GM18867 (cell line): Measurements from ENCODE around the gene CCDC28A.
"Not testable (repeated sequence)": the region's sequence is repeated elsewhere in the genome, so short reads cannot be mapped to it uniquely, and the experiment has no call there.

ENCODE experiments used
- ATAC-seq: cut with Tn5 transposase; IDR thresholded peaks from one replicate; pipeline ENCODE4 v1.9.1; 2021; ENCODE audit warnings: mild to moderate bottlenecking, moderate library complexity; ENCODE audit not compliant: unreplicated experiment

Gene CCDC28A

DNA sequence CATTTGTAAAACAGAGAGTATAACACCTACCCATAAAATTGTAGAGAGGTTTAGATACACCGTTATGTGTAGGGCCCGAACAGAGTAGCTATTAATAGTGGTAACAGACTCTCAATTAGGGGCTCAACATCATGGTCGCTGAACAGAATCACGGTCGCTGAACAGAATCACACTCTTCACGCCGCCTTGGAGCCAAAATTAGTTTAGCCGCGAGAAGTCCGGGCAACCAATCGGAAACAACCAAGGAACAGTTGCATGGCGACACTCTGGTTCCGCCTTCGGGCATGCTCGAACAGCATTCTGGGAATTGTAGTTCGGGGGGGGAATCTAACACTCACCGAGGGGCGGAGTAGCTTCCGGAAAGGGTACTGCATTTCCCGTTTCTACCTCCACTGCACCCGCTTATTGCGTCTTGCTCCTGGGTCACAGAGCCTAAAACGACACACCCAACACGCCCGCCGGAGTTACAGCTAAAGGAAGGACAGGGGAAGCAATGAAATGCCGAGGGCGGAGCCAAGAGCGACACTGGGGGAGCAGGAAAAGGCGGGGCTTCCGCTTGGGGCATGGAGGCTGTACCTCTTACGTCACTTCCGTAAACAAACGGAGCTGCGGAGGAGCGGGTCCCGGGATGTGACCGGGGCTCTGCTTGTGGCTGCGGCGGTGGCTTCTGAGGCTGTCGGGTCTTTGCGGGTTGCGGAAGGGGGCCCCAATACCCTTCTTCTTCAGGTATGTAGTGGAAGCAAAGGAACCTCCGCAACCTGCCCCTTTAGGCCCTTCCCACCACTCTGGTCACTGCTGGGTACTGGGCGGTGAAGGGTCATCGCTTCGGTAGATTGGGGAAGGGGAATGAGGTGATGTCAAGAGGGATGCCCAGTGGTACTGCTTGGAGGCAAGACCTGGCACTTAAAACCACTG is at the start of gene CCDC28A:
Gene CCDC28A (plus strand): TSS at position 593 of the 915 bp plus-strand sequence. CDS start 2,352 bp downstream, outside the sequence.
- peak; percentile 97 for ATAC-seq

- no peak for ATAC-seq
Observed at GRCh38 chr6:138724015-138724414, 49.6 kb upstream of the CCDC28A start.

GRCh38 chr6:138726066-138726756 is 47.4 kb upstream of the CCDC28A start:
- ATAC-seq = no peak

DNA sequence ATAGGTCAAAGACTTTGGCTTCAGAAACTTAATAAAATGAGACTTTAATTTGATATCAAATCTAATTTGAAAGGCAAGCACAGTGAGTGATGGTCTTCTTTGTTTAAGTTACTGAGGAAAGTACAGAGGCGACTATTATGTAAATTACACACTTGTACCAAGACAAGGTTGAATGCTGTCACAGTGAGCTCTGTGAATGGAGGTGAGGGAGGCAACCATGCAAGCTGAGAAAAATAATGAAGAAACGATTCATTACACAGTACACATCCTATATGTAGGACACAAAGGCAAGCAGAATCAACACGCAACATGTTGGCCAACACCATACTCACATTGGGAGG is 46.8 kb upstream of the CCDC28A start:
- ATAC-seq = no peak

DNA sequence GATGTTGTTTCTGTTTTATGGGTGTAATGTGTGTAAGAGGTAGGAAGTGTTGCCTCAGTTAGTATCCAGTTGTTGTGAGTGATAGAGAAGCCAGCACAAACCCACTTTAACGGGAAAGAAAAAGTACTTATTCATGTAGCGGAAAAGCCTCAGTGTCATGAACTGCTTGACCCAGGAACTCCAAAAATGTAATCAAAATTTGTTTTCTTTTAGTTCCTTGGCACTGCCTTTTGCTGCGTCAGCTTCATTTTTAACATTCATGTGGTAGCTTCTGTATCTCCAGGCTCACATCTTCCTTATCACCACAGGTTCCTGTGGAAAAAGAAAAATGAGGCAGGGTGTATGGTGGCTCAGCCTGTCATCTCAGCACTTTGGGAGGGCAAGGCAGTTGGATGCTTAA is 46.4 kb upstream of the CCDC28A start:
- ATAC-seq = no peak

- no peak for ATAC-seq
Observed at GRCh38 chr6:138728662-138729061, 44.9 kb upstream of the CCDC28A start.

- not testable (repeated sequence) for ATAC-seq
Observed at GRCh38 chr6:138730037-138730436, 43.5 kb upstream of the CCDC28A start.

DNA sequence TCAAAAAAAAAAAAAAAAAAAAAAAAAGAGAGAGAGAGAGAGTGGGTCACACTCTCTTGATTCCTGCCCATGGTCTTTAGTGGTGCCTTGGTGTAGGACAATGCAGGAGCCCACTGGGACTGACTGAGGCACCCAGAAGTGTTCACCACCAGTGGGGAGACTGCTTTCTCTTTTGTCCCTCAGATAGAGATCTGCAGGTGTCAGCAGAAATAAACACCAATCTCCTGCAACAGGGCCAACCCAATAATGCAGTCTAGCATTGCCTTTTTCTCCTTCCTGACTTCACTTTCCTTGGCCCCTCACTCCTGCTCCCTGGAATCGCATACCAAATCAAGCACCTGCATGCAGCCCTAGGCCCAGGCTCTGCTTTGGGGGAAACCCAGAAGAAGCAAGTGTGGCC is 39.0 kb upstream of the CCDC28A start:
- ATAC-seq = no peak

- ATAC-seq = no peak
Observed at GRCh38 chr6:138736640-138737039, 36.9 kb upstream of the CCDC28A start.

DNA sequence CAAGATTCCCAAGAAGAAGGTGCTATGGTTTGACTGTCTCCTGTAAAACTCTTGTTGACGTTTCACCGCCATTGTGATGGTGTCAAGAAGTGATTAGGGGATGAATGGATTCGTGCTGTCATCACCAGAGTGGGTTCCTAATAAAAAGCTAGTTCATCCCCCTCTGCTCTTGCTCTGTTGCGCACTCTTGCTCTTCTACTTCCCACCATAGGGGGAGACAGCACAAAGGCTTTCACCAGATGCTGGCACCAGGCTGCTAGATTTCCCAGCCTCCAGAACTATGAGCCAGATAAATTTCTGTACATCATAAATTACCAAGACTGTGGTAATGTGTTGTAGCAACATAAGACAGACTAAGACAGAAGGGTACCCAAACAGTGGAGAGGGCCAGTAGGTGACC is 21.6 kb upstream of the CCDC28A start:
- no peak for ATAC-seq

DNA sequence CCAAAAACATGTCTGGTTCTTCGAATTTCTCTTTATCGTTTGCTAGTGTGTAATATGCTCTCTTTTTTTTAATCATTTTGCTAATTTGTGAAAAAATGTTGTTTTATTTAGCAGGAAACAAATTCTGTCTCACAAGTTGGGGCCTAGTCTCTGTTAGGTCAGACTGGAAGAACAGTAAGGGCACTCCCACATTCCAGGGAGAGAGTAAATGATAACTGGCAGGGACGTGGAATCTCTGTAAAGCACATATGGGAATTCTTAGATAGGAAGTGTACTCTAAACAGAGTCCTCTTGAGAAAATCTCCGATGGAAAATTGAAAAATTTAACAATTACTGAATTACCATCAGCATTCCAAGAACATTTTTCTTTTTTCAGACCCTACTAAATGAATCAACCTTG is 16.4 kb upstream of the CCDC28A start:
- no peak for ATAC-seq

DNA sequence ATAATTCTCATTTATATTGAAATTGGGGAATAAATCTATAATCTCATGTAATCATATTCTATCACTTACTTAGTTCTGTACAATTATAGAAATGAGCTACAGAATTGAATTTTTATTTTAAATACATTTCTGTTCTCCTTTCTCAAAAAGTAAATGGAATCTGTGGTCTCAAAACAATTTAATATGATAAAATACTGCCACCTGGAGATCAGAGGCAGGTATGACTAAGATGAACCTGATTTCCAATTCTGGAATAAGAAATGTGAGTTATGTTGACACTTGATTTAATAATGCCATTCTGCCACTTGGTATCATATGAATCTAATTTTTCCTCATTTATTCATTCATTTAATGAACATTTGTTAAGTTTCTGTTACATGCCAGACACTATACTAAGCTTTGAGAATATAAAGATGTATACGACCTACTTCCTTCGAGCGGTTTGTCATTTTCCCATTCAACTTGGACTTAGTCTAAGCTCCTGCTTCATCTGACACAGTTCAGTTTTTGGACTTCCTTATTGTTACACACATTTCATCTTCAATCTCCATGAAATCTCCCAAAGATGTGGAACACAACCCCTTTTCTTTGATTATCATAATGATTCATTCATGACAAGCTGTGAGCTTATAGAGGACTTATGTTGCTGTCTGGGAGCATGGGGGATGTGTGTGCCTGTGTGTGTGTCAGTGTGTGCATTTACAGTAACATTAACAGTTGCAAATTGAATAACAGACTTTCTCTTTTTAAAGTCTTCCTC is 7.5 kb upstream of the CCDC28A start:
- no peak for ATAC-seq

GRCh38 chr6:138769102-138769676 is 4.4 kb upstream of the CCDC28A start:
- ATAC-seq = no peak

DNA sequence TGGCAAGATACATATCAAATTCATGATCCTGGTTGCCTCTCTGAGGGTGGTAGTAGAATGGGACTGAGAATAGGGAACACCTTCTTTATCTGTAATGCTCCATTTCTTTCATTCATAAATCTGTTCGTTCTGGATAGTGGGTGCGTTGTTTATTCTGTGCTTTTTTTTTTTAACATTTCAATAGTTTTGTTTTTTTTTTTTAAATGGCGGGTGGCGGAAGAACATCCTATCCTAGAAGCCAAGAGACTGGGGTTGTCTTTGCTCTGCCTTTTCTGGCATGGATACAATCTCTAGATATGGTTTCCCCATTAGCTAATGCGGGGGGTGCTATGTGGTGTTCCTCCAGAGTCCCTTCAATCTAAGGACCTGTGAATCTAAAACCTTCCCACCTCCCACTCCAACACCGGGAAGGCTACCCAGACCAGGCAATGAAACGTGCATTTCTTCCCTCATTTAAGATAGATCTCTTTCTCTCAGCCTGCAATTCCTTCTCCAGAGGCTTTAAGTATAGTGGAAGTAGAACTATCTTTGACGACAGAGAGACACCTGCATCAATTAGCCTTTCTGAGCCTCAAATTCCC is 883 bp upstream of the CCDC28A start:
- ATAC-seq = peak; percentile 0

DNA sequence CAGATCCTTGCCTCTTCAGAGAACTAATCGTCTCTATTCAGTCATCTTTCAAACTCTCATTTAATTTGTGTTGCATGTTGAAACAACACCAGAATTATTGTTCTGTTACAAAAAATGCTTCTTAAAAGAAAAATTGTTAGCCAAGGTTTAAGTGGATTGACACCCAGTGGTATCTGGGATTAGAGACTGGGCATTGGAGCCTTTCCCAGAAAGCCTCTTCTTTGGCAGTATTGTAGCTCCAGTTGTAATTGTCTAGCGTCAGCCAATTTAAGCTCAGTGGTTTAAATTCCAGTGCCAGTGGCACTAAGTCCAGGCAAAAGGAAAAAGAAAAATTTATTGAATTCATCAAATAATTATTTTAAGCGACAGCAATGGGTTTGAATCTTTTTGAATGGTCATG is 801 bp downstream of the CCDC28A start:
- no peak for ATAC-seq

GRCh38 chr6:138776659-138777058 is 3.1 kb downstream of the CCDC28A start:
- ATAC-seq = no peak

GRCh38 chr6:138778331-138778730 is 4.8 kb downstream of the CCDC28A start:
- no peak for ATAC-seq

DNA sequence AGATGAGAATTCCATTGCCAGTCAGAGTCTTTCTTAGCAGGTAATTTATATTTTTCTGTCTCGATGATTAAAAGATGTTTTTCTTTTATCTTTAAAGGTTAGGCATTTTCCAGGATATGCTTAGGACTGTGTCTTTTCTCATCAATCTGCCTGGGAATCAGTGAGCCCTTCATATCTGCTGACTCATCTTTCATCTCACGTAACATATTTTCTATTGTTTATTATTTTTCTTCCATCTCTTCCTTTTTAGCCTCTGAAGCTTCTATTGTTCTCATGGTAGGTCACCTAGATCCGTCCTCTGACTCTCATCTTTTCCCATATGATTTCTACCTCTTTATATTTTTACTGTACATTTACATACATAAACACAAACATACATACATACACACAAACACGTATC is 8.7 kb downstream of the CCDC28A start:
- ATAC-seq = no peak

- no peak for ATAC-seq
Observed at GRCh38 chr6:138785079-138785478, 11.5 kb downstream of the CCDC28A start.

DNA sequence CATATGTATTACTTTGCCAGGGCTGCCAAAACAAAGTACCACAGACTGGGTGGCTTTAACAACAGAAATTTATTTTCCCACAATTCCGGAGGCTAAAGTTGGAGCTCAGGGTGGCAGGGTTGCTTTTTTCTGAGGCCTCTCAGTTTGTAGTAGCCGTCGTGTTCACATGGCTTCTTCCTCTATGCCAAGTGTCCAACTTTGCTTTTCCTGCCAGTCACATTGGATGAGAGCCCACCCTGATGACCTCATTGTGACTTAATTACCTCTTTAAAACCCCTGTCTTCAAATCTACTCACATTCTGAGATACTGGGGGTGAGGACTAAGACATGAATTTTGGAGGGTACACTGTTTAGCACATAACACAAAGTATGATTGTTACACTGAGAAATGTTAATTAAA is 12.4 kb downstream of the CCDC28A start:
- ATAC-seq = no peak

- ATAC-seq = no peak
Observed at GRCh38 chr6:138787138-138787537, 13.6 kb downstream of the CCDC28A start.
